Spinal cord (tissue), 10 donors: ENCODE data around the gene CHRNA3. TPM values are rescaled to one million over a fixed set of nuclear protein-coding genes. Genes with fewer than 3 reads are reported as not detected.
A peak's percentile ranks its signal among the peaks of the same experiment; 100 is the strongest.

Experiments used
- DNase-seq, 6 donors: peaks; one replicate each; pipeline versions ENCODE4 v3.0.0 to v3.0.0-alpha.2; 2013 to 2015; ENCODE audit warnings: low spot score in 6 of 6, low read depth in 4 of 6
- H3K27ac ChIP-seq: one replicate; pipeline ENCODE4 v1.5.1; 2013; ENCODE audit warnings: low read depth, low read length, control low read depth
- H3K27me3 ChIP-seq: one replicate; pipeline ENCODE4 v1.6.1; 2013; ENCODE audit warnings: low read length; ENCODE audit not compliant: control insufficient read depth, insufficient read depth
- H3K36me3 ChIP-seq: one replicate; pipeline ENCODE4 v1.6.1; 2013; ENCODE audit warnings: low read length; ENCODE audit not compliant: control insufficient read depth, insufficient read depth
- H3K4me1 ChIP-seq: one replicate; pipeline ENCODE4 v1.6.1; 2013; ENCODE audit warnings: low read length; ENCODE audit not compliant: control insufficient read depth, insufficient read depth
- H3K4me3 ChIP-seq: one replicate; pipeline ENCODE4 v1.5.1; 2013; ENCODE audit warnings: low read depth, low read length, control low read depth
- H3K9me3 ChIP-seq: one replicate; pipeline ENCODE4 v1.6.1; 2013; ENCODE audit warnings: low read length; ENCODE audit not compliant: control insufficient read depth, insufficient read depth
- WGBS: methylation state at CpG from one replicate; pipeline ENCODE4 v1.1.5; 2013; ENCODE audit warnings: missing lambda C conversion rate; ENCODE audit not compliant: insufficient coverage; 5-methylcytosine and 5-hydroxymethylcytosine counted together
- polyA plus RNA-seq, 2 donors: library from polyadenylated mRNA; unstranded; fragments of 120-200 nt; gene quantifications; one replicate each; pipeline ENCODE4 v1.2.1, GENCODE V29; 2013; ENCODE audit not compliant: insufficient read length in 2 of 2
- total RNA-seq, 2 donors: library from RNA; depleted of rRNA in 1 of 2; stranded (reverse); fragments of 120-200 nt in 1 of 2; fragments of >200 nt in 1 of 2; gene quantifications; one replicate each; pipeline versions ENCODE4 v1.2.3 to v1.2.4, GENCODE V29; 2013 to 2014
- donor health status: healthy.

Gene CHRNA3
- total and polyA plus RNA-seq, 4 donors, result 1.1 to 7.7 (median 5.5) TPM

DNA sequence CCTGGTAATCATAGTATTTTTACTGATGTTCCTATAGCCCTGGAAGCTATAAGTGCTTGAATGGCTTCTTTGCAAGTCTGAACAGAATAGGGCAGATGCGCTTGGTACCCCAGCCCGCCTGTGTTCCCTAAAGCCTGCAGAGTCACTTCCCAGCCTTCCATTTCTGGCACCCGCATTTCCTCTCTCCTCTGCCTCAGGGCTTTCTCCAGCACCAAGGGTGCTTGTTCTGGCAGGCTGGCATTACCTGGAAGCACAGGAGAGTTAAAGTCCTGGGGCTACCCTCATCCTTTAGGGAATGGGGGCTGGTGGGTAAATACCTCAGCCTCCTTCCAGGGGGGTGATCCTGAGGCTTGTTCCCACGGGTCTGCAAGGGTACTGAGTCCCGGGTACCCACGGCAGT is 7.4 kb upstream of the CHRNA3 start:
- DNase-seq, result no peak
- 89% methylated on average over 5 of the region's 6 CpGs for WGBS
- no peak overlapping the region for H3K4me3 ChIP-seq
- peaks cover 3% of the 10 kb centered on the region for H3K4me1 ChIP-seq
- H3K27me3 ChIP-seq, result peaks cover 2% of the 10 kb centered on the region
- no peaks in the 10 kb centered on the region for H3K36me3 ChIP-seq
- no peak overlapping the region for H3K27ac ChIP-seq
- no peaks in the 10 kb centered on the region for H3K9me3 ChIP-seq

DNA sequence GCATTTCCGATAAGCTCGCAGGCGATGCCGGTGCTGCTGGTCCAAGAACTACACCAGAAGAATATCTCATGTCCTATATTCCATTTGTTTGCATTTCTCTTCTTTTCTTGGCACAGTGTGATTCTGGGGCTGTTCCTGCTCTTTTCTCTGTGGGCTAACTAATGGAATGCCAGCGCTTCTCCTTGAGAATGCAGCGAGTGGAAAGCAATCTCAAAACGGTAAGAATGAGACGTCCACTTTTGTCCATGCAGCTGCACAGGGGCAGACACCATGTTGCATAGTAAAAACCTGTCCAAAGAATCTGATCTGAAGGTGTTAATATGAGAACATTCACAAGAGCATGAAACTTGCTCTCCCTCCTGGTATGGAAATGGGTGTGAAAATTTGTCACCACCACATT is 6.6 kb upstream of the CHRNA3 start:
- no peaks in the 10 kb centered on the region for H3K9me3 ChIP-seq
- H3K36me3 ChIP-seq, result no peaks in the 10 kb centered on the region
- H3K4me3 ChIP-seq, result no peak overlapping the region
- DNase-seq, result no peak
- H3K4me1 ChIP-seq, result peaks cover 3% of the 10 kb centered on the region
- H3K27ac ChIP-seq, result no peak overlapping the region
- WGBS, result 31% methylated on average over 2 of the region's 8 CpGs
- peaks cover 4% of the 10 kb centered on the region for H3K27me3 ChIP-seq

DNA sequence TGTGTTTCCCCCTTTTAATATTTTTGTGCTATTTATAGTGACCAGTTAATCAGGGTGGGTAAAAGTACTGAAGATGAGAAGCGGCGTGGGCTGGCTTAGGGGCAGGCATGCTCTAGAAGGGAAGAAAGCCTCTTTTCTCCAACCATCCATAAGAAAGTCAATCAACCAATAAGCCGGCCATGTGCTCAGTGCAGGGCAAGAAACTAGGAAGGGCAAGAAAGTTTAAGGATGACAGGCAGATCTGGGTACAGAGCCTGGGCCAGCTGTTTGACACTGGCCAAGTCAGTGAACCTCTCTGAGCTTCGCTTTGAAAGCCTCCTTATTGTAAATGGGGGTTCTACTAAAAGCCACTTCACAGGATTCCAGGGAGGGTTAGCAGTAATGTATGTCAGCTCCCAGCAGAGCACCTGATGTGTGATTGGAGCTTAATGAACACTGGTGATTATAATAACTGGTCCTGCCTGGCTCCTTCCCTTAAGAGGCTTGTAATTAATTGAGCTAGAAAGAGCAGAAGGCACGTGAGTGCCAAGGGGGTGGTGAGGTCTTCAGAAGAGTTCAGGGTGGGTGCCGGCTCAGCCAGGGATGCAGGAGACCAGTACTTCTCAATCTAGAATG is 5.7 kb upstream of the CHRNA3 start:
- H3K4me1 ChIP-seq, result peaks cover 3% of the 10 kb centered on the region
- H3K9me3 ChIP-seq, result no peaks in the 10 kb centered on the region
- no peak for DNase-seq
- no peak overlapping the region for H3K27ac ChIP-seq
- peaks cover 12% of the 10 kb centered on the region for H3K27me3 ChIP-seq
- no peaks in the 10 kb centered on the region for H3K36me3 ChIP-seq
- no peak overlapping the region for H3K4me3 ChIP-seq
- 42% methylated on average over 3 of the region's 6 CpGs for WGBS

DNA sequence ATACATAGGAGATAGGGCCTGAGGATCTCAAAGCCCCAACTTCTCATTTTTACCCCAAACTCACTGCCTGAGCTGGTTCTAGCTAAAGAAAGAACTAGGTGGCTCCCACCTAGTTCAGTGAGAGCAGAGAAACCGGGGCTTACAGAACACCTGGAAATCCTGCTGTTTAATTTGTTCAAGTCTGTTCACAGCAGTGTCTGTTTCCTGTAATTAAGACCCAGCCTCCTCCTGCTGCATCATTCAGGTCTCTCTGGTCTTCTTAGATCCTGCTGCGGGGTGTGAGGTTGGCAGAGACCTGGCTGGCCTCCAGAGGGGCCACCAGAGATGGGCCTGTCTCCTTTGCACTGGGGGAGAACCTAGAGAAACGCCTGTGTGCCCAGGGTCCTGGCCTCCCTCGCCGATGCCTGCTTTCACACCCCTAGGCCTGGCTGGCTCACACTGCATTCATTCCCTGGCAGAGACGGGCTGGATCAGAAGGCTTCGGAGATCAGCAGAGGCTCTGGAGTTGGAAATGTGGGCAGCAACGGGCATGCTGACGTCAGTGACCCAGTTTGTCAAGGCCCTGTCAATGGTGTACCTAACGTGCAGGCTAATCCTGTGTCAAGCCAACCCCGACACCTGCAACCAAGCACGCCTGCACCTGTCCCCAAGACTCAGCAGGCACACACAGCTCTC is 4.9 kb upstream of the CHRNA3 start:
- H3K9me3 ChIP-seq, result no peaks in the 10 kb centered on the region
- H3K27ac ChIP-seq, result no peak overlapping the region
- peak in 1 of 6 donors; percentile 61 for DNase-seq
- 65% methylated on average over 12 of the region's 12 CpGs for WGBS
- H3K4me3 ChIP-seq, result no peak overlapping the region
- H3K36me3 ChIP-seq, result no peaks in the 10 kb centered on the region
- peaks cover 7% of the 10 kb centered on the region for H3K4me1 ChIP-seq
- peaks cover 19% of the 10 kb centered on the region for H3K27me3 ChIP-seq

DNA sequence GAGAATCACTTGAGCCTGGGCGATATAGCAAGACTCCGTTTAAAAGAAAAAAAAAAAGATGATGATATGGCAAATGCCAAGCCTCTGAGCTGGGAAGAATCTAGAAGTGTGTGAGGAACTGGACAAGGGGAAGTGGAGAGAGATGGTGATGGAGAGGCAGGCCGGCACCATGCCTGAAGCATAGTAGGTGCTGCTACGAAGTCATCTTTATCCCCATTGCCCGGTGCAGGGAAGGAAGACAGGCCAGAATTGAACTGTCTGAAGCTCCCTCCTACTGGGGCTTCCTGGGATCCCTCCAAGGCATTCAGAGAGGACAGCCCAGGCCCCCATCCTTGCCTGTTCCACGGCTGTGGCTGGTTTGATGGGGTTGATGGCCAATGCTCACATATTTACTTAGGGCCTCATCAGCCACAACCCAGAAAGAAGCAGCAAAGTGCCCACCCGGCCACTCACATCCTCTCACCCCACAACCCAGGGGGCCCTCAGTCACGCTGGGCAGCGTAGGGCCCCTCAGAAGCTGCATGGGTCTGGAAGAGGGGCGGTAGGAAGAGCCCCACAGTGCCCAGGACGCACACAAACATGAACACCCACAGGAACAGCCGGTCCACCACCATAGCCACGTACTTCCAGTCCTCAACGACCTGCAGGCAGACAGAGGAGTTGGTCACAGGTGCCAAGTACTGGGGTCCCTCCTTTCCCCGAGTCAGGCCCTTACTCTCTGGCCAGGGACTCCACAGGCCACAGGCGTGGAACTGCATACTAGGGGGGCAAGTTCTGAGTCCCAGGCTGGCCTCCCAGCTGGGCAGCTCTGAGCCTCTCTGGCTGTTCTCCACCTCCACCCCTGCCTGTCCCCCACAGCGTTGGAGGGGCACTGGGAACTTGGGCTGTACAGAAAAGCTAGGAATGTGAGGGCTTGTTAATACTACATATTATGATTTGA is 4.1 kb upstream of the CHRNA3 start:
- no peaks in the 10 kb centered on the region for H3K36me3 ChIP-seq
- no peaks in the 10 kb centered on the region for H3K9me3 ChIP-seq
- H3K27me3 ChIP-seq, result peaks cover 26% of the 10 kb centered on the region
- DNase-seq, result no peak
- WGBS, result 89% methylated on average over 10 of the region's 17 CpGs
- H3K4me3 ChIP-seq, result no peak overlapping the region
- H3K27ac ChIP-seq, result no peak overlapping the region
- H3K4me1 ChIP-seq, result peaks cover 10% of the 10 kb centered on the region

DNA sequence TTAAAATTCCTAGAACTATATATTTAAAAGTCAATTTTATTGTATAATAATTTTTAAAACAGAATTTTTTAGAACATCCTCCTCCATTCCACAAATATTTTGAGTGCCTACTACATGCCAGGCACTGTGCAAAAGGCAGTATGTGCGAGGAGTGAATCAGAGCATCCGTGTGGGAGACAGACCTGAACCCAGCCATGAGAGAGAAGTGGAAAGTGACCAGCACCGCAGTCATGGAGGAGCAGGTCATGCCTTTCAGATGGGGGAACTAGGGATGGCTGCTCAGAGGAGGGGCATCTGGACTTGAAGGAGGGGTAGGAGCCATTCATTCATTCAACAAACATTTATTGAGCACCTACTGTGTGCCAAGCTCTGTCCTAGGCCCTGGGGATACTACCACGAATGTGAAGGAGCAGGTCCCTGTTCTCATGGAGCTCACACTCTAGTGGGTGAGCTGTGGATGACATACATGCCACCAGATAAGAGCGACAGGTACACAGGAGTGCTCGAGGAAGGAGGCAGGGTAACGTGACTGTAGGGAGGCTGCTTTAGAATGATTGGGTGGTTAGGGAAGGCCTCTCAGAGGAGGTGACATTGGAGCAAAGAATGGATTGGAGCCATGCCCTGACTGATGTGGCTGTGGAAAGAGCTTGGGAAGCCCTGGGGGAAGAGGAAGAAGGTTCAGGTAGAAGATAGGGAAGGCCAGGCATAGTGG is 3.1 kb upstream of the CHRNA3 start:
- no peak overlapping the region for H3K27ac ChIP-seq
- H3K9me3 ChIP-seq, result no peaks in the 10 kb centered on the region
- no peak overlapping the region for H3K4me3 ChIP-seq
- H3K4me1 ChIP-seq, result peaks cover 20% of the 10 kb centered on the region
- 96% methylated on average over 6 of the region's 7 CpGs for WGBS
- DNase-seq, result no peak
- no peaks in the 10 kb centered on the region for H3K36me3 ChIP-seq
- peaks cover 35% of the 10 kb centered on the region for H3K27me3 ChIP-seq

DNA sequence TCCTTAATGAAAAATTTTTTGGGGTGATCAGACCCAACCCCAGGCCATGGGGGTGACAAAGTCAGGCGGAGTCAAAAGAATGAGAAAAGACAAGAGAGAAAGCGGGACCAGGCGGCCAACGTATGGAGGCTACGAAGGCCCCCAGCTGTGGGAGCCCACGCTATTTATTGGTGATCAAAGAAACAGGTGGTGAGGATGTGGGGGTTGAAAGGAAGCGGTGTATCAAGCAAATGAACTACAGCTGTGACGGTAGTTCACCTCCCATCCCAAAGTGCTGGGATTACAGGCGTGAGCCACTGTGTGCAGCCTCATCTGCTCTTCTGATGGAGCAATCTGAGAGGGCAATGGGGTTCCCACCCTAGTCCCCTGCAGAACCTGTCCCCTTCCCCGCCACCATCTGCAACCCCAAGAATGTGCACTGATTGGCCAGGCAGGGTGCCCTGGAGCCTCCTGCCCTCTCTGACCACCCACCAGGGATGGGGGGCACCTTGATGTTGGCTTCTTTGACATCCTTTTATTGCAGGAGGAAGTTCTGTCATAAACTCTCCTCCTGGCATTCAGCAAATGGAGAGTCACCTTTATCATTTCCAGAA is 1.1 kb upstream of the CHRNA3 start:
- H3K4me3 ChIP-seq, result no peak overlapping the region
- peaks cover 37% of the 10 kb centered on the region for H3K27me3 ChIP-seq
- H3K4me1 ChIP-seq, result peaks cover 17% of the 10 kb centered on the region
- no peak for DNase-seq
- 77% methylated on average over 8 of the region's 10 CpGs for WGBS
- no peak overlapping the region for H3K27ac ChIP-seq
- no peaks in the 10 kb centered on the region for H3K9me3 ChIP-seq
- peaks cover 2% of the 10 kb centered on the region for H3K36me3 ChIP-seq

DNA sequence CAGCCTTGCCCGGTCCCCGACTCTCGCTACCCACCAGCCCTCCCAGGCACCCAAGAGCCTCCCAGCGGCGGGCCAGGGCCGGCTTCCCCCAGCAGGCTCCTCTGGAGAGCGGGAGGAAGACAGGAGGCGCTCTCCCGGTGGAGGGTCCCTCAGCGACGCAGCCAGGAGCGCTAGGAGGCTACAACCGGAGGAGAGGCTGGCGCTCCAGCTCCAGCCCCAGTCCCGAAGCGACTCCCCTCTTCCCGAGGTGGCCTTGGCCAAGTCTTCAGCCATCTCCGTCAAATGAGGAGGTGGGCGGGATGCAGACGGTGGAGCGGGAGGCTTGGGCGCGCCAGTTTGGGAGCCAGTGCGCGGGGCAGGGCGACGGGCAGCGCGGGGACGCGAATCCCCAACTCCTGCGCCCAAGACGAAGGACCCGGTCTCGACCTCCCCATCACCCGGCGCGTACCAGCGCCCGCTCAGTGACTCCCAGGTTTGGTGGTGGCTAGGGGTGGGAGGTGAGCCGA is 722 bp downstream of the CHRNA3 start:
- peak in 2 of 6 donors; percentile 45 to 67 for DNase-seq
- peaks cover 4% of the 10 kb centered on the region for H3K36me3 ChIP-seq
- H3K27ac ChIP-seq, result no peak overlapping the region
- no peaks in the 10 kb centered on the region for H3K9me3 ChIP-seq
- peaks cover 37% of the 10 kb centered on the region for H3K27me3 ChIP-seq
- under 1% methylated on average over 28 of the region's 41 CpGs for WGBS
- H3K4me1 ChIP-seq, result peaks cover 17% of the 10 kb centered on the region
- H3K4me3 ChIP-seq, result peak overlapping the region; percentile 21
